Prostate gland (tissue), 2 donors: Measurements from ENCODE around the gene HKDC1. TPM values are rescaled to one million over a fixed set of nuclear protein-coding genes. Genes with fewer than 3 reads are reported as not detected.

Experiments
- DNase-seq: peaks from one replicate; pipeline ENCODE4 v3.0.0-alpha.2; 2019; ENCODE audit warnings: low spot score
- H3K27ac ChIP-seq, 2 donors: fragments of 200-600 bp; sonication (generic); 2 replicates each; pipeline ENCODE4 v1.5.1; 2017 to 2019
- H3K27me3 ChIP-seq: fragments of 200-600 bp; sonication (generic); replicated peaks from 2 replicates; pipeline ENCODE4 v1.5.1; 2019; ENCODE audit not compliant: insufficient read depth
- H3K36me3 ChIP-seq, 2 donors: fragments of 200-600 bp; sonication (generic); 1 replicate in 1 of 2; 2 replicates in 1 of 2; pipeline versions ENCODE4 v1.5.1 to v1.8.1; 2017 to 2019
- H3K4me1 ChIP-seq: fragments of 200-600 bp; sonication (generic); replicated peaks from 2 replicates; pipeline ENCODE4 v1.5.1; 2019
- H3K4me3 ChIP-seq, 2 donors: fragments of 200-600 bp; sonication (generic); 2 replicates each; pipeline ENCODE4 v1.5.1; 2017 to 2019
- H3K9me3 ChIP-seq: fragments of 200-600 bp; sonication (generic); 2 replicates; pipeline ENCODE4 v1.5.1; 2017
- CTCF ChIP-seq, 4 experiments: fragments of 200-600 bp in 2 of 4; fragments of 450-650 bp in 2 of 4; sonication (generic) in 2 of 4; IDR thresholded peaks; 1 replicate in 3 of 4; 2 replicates in 1 of 4; pipeline ENCODE4 v1.5.1; 2016 to 2019; ENCODE audit warnings: antibody characterized with exemption in 4 of 4, mild to moderate bottlenecking in 2 of 4, moderate library complexity in 2 of 4
- POLR2A ChIP-seq: fragments of 450-650 bp; IDR thresholded peaks from one replicate; pipeline ENCODE4 v1.6.1; 2016; ENCODE audit warnings: antibody characterized with exemption, mild to moderate bottlenecking
- POLR2AphosphoS5 ChIP-seq: sonication (generic); formaldehyde crosslinking; IDR thresholded peaks from one replicate; pipeline ENCODE4 v1.6.1; 2017; ENCODE audit warnings: antibody characterized with exemption
- WGBS: methylation state at CpG from one replicate; pipeline ENCODE4 v1.1.5; 2018; 5-methylcytosine and 5-hydroxymethylcytosine counted together
- intact Hi-C: fragments of 100-400 bp; cut with DNase I; formaldehyde crosslinking; loops from one replicate; pipeline ENCODE4 v1.14.2; 2022
- total RNA-seq, 2 donors: library from RNA; depleted of rRNA; stranded (reverse); fragments of >200 nt; gene quantifications; one replicate each; pipeline ENCODE4 v1.1.0, GENCODE V29; 2016

Gene HKDC1
- total RNA-seq, 2 donors from 2014 or later: 0.23 to 1.6 TPM

- Histone ChIP-seq H3K27me3 (no peaks in the 10 kb centered on the region), H3K4me3 (no peak overlapping the region), H3K9me3 (no peaks in the 10 kb centered on the region), H3K27ac (no peak overlapping the region), H3K36me3 (no peaks in the 10 kb centered on the region), H3K4me1 (peaks cover 8% of the 10 kb centered on the region)
- intact Hi-C loops: loop anchor here (5.0 kb wide), 1 partner anchor 60 kb away; the partner anchor contains the start of gene VPS26A
- TF ChIP-seq CTCF (IDR thresholded peaks at IDR 0.05) (no peak), POLR2AphosphoS5 (no peak), POLR2A (no peak)
- DNase-seq: no peak
- 90% methylated on average over 4 of the region's 4 CpGs for WGBS
Measured at GRCh38 chr10:69182005-69182404, 38.1 kb upstream of the HKDC1 start.

GRCh38 chr10:69186524-69186923 lies 33.6 kb upstream of the HKDC1 start:
- Histone ChIP-seq H3K9me3 (no peaks in the 10 kb centered on the region), H3K4me3 (no peak overlapping the region), H3K4me1 (peaks cover under 1% of the 10 kb centered on the region), H3K27ac (no peak overlapping the region), H3K27me3 (no peaks in the 10 kb centered on the region), H3K36me3 (peaks cover 3 to 6% of the 10 kb centered on the region in 2 donors)
- no peak for TF ChIP-seq CTCF (IDR thresholded peaks at IDR 0.05)
- no peak for TF ChIP-seq POLR2A
- TF ChIP-seq POLR2AphosphoS5: no peak
- intact Hi-C loops: no loop called here
- 92% methylated on average over 1 of the region's 1 CpG for WGBS
- no peak for DNase-seq

GRCh38 chr10:69201045-69201444 lies 19.1 kb upstream of the HKDC1 start:
- TF ChIP-seq CTCF (IDR thresholded peaks at IDR 0.05): no peak
- no peak for TF ChIP-seq POLR2AphosphoS5
- TF ChIP-seq POLR2A: no peak
- peaks cover 0 to 12% of the 10 kb centered on the region in 2 donors for H3K36me3 ChIP-seq
- 82% methylated on average over 2 of the region's 2 CpGs for WGBS

GRCh38 chr10:69202332-69202731 lies 17.8 kb upstream of the HKDC1 start:
- Histone ChIP-seq H3K36me3 (peaks cover 0 to 12% of the 10 kb centered on the region in 2 donors), H3K27me3 (no peaks in the 10 kb centered on the region), H3K9me3 (no peaks in the 10 kb centered on the region), H3K27ac (no peak overlapping the region), H3K4me1 (no peaks in the 10 kb centered on the region), H3K4me3 (no peak overlapping the region)
- 82% methylated on average over 1 of the region's 1 CpG for WGBS
- TF ChIP-seq POLR2A (no peak), POLR2AphosphoS5 (no peak), CTCF (IDR thresholded peaks at IDR 0.05) (no peak)
- intact Hi-C loops: no loop called here
- DNase-seq: no peak

More at GRCh38 chr10:69201045-69201444, 19.1 kb upstream of the HKDC1 start:
- intact Hi-C loops: no loop called here
- H3K27me3 ChIP-seq: no peaks in the 10 kb centered on the region
- DNase-seq: no peak
- no peak overlapping the region for H3K4me3 ChIP-seq
- H3K9me3 ChIP-seq: no peaks in the 10 kb centered on the region
- H3K4me1 ChIP-seq: no peaks in the 10 kb centered on the region
- H3K27ac ChIP-seq: no peak overlapping the region

GRCh38 chr10:69208761-69209160 lies 11.4 kb upstream of the HKDC1 start:
- TF ChIP-seq POLR2AphosphoS5: no peak
- no peak for TF ChIP-seq CTCF (IDR thresholded peaks at IDR 0.05)
- no peak for TF ChIP-seq POLR2A
- Histone ChIP-seq H3K4me3 (no peak overlapping the region), H3K9me3 (no peaks in the 10 kb centered on the region), H3K27me3 (no peaks in the 10 kb centered on the region), H3K27ac (no peak overlapping the region), H3K36me3 (peaks cover 0 to 4% of the 10 kb centered on the region in 2 donors), H3K4me1 (no peaks in the 10 kb centered on the region)
- no peak for DNase-seq
- intact Hi-C loops: no loop called here
- WGBS: 81% methylated on average over 6 of the region's 6 CpGs
